T-helper 1 cell treated with Interleukin-12 subunit alpha and Interleukin-12 subunit beta and Interleukin-4 antibody, amounts not matched to agents 30 ng/mL and 1 ng/mL, for 36 hours (primary cell): Measurements from ENCODE around the gene SUPT16H. TPM values are rescaled to one million over a fixed set of nuclear protein-coding genes. Genes with fewer than 3 reads are reported as not detected.
"Not testable (repeated sequence)": the region's sequence is repeated elsewhere in the genome, so short reads cannot be mapped to it uniquely, and the experiment has no call there.

Experiments
- intact Hi-C: fragments of 100-400 bp; cut with micrococcal nuclease; formaldehyde crosslinking; loops from one replicate; pipeline ENCODE4 v1.15.1; 2024
- total RNA-seq: library from RNA; stranded (reverse); gene quantifications from 2 replicates; pipeline ENCODE4 v1.2.3, GENCODE V29; 2022

The SUPT16H gene
- total RNA-seq = 104 and 111 TPM in 2 replicates

GRCh38 chr14:21383848-21384493 lies at the start of gene SUPT16H:
TSS of gene SUPT16H (minus strand) at chr14:21384019. CDS start at chr14:21383927, 92 bp downstream.
- intact Hi-C loops = loop anchor here (1.0 to 10.0 kb wide), 18 partner anchors 53 to 1918 kb away; partner anchors contain the start of genes APEX1, CHD8, DAD1 and HNRNPC

GRCh38 chr14:21431126-21431525 lies 47.3 kb upstream of the SUPT16H start:
- intact Hi-C loops = no loop called here

- intact Hi-C loops = no loop called here
These were observed 45.1 kb upstream of the SUPT16H start for GRCh38 chr14:21428930-21429329.

GRCh38 chr14:21426692-21427091 lies 42.9 kb upstream of the SUPT16H start:
- intact Hi-C loops = no loop called here

- intact Hi-C loops = no loop called here
These were observed 35.7 kb upstream of the SUPT16H start for GRCh38 chr14:21419528-21419927.

- intact Hi-C loops = no loop called here
These were observed 31.5 kb upstream of the SUPT16H start for GRCh38 chr14:21415329-21415728.

- intact Hi-C loops = no loop called here
These were observed 30.4 kb upstream of the SUPT16H start for GRCh38 chr14:21414137-21414631.

- intact Hi-C loops = no loop called here
These were observed 24.3 kb upstream of the SUPT16H start for GRCh38 chr14:21408147-21408546.

GRCh38 chr14:21406213-21406612 lies 22.4 kb upstream of the SUPT16H start:
- intact Hi-C loops = no loop called here

GRCh38 chr14:21405097-21405496 lies 21.3 kb upstream of the SUPT16H start:
- intact Hi-C loops = no loop called here

- intact Hi-C loops = no loop called here
These were observed 15.6 kb upstream of the SUPT16H start for GRCh38 chr14:21399311-21399870.

- intact Hi-C loops = no loop called here
These were observed 15.1 kb upstream of the SUPT16H start for GRCh38 chr14:21398901-21399300.

- intact Hi-C loops = no loop called here
These were observed 11.6 kb upstream of the SUPT16H start for GRCh38 chr14:21395450-21395849.

GRCh38 chr14:21385188-21385904 lies 1.5 kb upstream of the SUPT16H start:
- intact Hi-C loops = loop anchor here (2.0 to 10.0 kb wide), 4 partner anchors 145 to 1539 kb away; partner anchors contain the start of genes APEX1, OSGEP and PRMT5

GRCh38 chr14:21384494-21384851 lies 654 bp upstream of the SUPT16H start:
- intact Hi-C loops = loop anchor here (1.0 to 10.0 kb wide), 18 partner anchors 53 to 1918 kb away; partner anchors contain the start of genes APEX1, CHD8, DAD1 and HNRNPC

GRCh38 chr14:21382886-21383847 lies 652 bp downstream of the SUPT16H start:
- intact Hi-C loops = loop anchor here (5.0 to 10.0 kb wide), 5 partner anchors 928 to 1919 kb away; partner anchors contain the start of genes APEX1, DAD1, OSGEP and PPP1R3E

GRCh38 chr14:21382095-21382494 lies 1.7 kb downstream of the SUPT16H start:
- intact Hi-C loops = loop anchor here (5.0 to 10.0 kb wide), 5 partner anchors 927 to 1920 kb away; partner anchors contain the start of genes APEX1, DAD1, OSGEP and PPP1R3E

GRCh38 chr14:21379338-21379737 lies 4.5 kb downstream of the SUPT16H start:
- intact Hi-C loops = no loop called here

GRCh38 chr14:21373980-21374379 lies 9.8 kb downstream of the SUPT16H start:
- intact Hi-C loops = no loop called here

GRCh38 chr14:21372814-21373213 lies 11.0 kb downstream of the SUPT16H start:
- intact Hi-C loops = not testable (repeated sequence)
